OCI-LY1 (cell line): ENCODE results near the gene PUM1.

ENCODE experiments used
- CTCF ChIP-seq: fragments of 200-600 bp; sonication (generic), shearing (Covaris generic); IDR thresholded peaks from 2 replicates; pipeline ENCODE4 v1.5.1; 2017; ENCODE audit warnings: mild to moderate bottlenecking, antibody characterized with exemption, low read length, moderate library complexity, mixed read lengths
- EZH2 ChIP-seq: fragments of 200-600 bp; sonication (generic), shearing (Covaris generic); IDR thresholded peaks from 2 replicates; pipeline ENCODE4 v1.8.0; 2017; ENCODE audit warnings: borderline replicate concordance, mixed run types, mild to moderate bottlenecking, antibody characterized with exemption, low read length, moderate library complexity, mixed read lengths

DNA sequence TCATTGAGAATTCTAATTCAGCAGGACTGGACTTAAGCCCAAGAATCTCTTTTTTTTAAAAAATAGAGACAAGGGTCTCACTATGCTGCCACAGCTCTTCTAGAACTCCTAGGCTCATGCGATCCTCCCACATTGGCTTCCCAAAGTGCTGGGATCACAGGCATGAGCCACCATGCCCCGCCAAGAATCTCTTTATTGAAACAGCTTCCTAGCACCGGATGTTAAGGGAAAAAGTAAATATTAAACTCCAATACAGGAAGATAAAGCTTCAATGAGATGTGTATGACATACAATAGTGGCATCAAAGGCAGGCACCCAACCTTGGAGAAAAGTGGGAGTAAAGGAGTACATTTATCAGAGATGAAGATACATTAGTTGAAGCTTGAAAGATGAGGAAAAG, 25.5 kb downstream of the PUM1 start:
- TF ChIP-seq CTCF: no peak
- TF ChIP-seq EZH2: no peak
